Measurements from ENCODE around the gene NFYB.
"Not testable (repeated sequence)": the region's sequence is repeated elsewhere in the genome, so short reads cannot be mapped to it uniquely, and the experiment has no call there.

The NFYB gene

DNA sequence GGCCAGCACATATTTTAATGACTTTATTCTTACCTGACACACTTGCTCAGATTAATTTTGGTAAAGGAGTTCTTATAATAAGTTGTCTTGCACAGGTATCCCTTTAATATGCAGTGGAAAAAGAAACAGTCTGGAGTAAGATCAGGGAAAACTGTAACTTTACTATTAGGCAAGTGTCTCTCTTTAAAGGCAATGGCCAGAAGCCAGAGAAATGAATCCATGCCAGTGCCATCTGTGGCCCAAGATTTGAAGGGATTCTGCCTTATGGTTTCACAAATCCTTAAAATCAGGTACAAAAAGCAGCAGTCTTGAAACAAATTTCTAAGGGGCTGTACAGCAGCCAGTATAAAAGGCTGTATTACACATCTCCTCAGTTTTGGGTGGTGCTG, 22.4 kb downstream of the NFYB start:
- DNase-seq (ENCODE audit: low read depth in 4 of 4, low spot score in 1 of 4) = no peak

DNA sequence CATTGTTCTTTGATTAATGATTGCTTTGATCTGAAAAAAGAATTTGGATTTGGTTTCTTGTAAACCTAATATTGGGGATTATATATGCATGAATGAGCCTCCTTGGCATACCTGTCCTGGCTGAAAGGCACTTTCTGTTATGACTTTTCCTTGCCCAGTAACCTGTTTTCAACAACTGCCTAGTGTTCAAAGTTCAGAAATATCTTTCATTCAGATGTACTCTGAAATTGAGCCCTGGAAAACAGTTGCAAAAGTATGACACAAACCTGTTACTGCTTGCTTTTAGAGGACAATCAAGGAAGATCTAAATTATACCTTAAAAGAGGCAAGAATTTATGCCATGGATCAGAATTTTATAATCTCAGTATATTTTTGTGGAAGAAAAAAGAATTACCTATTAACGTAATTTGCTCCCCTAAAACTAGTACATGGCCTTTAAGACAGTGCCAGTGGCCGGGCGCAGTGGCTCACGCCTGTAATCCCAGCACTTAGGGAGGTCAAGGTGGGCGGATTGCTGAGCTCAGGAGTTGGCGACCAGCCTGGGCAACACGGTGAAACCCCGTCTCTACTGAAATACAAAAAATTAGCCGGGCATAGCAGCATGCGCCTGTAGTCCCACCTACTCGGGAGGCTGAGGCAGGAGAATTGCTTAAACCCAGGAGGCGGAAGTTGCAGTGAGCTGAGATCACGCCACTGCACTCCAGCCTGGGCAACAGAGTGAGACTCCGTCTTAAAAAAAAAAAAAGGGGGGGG, 23.0 kb downstream of the NFYB start:
- DNase-seq (ENCODE audit: low read depth in 4 of 4, low spot score in 1 of 4) = not testable (repeated sequence)

DNA sequence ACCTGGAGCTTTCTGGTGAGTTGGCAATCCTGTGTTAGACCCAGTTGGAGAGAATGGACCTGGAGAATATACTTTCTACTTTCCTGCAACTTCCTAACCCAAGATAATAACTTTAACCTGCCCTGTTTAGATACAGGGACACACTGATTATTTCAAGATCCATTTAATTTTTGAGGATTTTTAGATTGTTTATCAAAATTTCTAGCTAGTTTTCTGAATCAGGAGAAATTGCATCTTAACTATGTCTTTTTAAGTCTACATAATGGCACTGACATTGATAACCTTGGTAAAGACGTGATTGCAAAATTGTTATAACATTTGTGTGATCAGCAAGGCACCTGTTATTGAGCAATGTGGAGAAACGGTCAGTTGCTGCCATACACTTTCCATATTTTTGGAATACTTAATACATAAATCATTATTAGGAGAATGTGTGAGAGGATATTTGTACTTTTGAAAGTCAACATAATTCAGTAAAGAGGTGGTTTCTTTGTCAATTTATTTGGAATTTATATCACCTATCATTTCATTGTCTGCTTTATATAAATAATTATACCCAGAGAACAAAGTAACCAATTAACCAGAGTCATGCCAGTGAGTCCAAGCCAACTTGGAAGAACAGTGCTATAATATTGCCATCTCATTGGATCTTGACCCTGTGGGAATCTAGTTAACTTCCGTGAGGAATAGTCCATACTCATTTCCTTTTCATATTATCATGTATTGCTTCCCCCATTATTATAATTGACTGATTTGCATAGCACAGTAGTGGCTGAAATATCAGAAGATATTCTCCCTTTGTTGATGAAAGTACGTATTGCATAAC, 28.4 kb downstream of the NFYB start:
- no peak for DNase-seq (ENCODE audit: low read depth in 4 of 4, low spot score in 1 of 4)

DNA sequence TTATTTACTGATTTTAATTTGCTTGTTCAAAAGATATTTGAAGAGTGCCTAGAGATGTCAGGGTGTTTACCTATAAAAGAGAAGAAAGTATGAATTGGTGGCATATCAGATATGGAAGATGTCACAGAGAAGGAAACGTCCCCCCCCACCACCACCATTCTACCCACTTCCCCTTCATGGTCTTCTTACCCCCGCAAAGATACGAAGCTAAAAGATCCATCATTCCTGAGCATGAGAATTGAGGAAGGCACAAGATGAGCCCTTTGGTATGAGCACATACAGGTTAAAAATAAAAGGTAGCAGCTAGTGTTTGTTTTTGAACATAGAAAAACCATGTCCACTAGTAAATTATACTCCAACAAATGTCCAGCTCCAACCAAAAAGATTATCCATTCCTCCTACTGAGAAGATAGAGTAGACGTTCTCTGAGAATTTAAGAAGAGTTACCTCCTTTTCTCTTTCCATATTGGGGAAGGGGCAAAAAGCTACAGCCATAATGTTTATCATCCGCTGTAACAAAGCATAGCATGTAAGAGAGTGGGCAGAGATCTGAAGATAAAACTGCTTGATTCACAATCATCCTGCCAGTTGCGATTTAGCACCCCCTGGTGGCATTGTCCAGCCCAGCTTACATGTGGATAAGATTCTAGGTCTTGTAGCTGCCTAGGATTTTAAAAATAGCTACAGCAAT, 29.1 kb downstream of the NFYB start:
- peak; percentile 76 to 83 (median 81) for DNase-seq (ENCODE audit: low read depth in 4 of 4, low spot score in 1 of 4)

DNA sequence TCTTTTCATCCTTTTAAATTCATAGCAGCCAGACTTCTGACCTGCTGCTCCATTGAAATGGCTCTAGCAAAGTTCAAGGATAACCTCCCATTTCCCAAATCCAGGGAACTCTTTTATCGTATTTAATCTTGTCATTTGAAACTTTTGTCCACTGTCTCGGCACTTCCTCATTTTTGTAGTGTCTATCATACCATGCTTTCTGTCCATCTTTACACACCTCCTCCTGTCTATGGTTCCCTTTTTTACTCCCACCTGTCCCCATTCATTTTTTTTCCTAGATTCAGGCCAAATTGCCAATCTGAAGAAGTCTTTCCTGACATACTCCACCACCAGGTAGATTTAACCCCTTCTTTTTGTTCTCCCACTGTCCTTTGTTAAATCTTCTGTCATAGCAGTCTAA, 31.0 kb downstream of the NFYB start:
- no peak for DNase-seq (ENCODE audit: low read depth in 4 of 4, low spot score in 1 of 4)

DNA sequence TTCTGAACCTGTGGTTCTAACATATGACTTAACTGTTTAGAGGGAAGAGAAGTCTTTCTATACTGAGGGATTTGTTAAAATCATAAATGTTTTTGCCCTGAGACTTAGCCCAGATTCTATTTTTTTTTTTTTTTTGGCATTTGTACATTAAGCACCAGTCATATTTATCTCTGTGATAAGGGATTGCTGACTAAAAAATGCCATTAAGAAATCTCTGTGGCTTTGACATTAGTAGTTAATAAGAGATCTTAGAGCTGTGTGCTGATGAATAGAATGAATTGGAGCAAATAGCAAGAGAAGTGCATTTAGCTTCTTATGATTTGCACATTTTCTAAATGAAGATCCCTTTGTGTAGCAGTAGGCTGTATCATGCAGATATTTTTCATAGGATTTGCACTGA, 32.5 kb downstream of the NFYB start:
- DNase-seq (ENCODE audit: low read depth in 4 of 4, low spot score in 1 of 4) = no peak

DNA sequence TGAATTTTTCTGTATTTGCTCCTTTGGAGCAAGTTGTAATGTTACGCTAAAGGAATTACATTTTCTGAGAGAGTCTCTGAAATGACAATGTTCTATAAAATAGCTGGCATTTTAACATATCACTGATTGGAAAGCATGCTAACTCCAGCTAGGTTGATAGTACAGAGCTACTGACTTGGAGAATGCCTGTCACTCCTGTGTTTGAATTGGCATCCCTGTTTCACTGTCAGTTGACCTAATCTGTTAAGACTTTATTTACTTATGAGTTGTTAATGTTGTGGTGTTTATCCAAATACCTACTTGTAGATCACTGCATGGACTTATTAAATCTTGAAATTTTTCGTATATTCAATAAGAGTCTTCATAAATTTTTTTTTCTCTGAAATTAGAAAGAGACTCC, 40.1 kb downstream of the NFYB start:
- no peak for DNase-seq (ENCODE audit: low read depth in 4 of 4, low spot score in 1 of 4)

DNA sequence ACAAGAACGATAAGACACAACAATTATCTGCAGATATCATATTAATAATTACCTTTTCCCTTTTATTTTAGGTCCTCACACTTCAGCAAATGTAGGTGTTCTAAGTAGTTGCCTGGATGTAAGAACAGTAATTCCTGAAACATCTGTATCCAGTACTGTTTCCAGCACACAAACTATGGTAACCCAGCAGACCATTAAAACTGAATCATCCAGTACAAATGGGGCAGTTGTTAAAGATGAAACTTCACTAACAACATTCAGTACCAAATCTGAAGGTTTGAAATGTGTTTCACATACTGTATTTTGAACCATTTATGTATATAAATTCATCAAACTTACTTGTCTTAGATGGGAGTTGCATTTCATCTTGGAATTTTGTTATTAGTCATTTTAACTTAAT, 42.7 kb downstream of the NFYB start:
- DNase-seq (ENCODE audit: low read depth in 4 of 4, low spot score in 1 of 4) = no peak

DNA sequence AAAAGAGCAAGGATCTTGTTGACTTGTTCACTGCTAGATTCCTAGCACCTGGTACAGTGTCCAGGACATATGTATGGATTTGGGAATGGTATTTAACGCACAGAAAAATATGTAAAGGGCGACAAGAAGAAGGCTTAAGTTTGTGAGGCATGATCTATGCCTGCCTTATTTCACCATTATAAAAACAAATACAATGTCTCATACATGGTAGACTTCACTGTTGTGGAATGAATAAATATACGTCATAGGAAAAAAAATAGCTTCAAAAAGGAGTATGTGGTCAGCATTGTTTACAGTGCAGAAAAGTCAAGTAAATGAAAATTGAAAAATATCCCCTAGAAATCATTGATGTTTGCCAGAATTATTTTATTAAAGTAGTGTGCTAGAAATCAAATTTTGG, 43.7 kb downstream of the NFYB start:
- DNase-seq (ENCODE audit: low read depth in 4 of 4, low spot score in 1 of 4) = no peak

DNA sequence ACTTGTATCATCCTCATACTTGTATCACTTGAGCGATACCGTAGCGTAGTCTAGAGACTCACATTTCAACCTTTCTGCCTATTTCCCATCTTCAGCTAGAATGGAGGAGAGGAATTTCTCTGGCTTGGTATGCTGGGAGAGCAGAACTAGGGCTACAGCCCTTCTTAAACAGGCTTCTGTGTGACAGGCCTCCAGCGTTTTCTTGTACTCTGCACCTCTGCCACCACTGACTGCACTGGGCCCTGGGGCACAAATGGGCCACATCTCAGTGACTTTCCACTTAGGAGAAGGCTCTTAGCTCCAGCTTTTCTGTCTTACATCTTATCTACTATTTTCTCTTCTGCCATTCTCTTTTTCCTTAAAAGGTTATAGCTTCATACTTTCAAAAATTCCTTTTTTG, 46.9 kb downstream of the NFYB start:
- DNase-seq (ENCODE audit: low read depth in 4 of 4, low spot score in 1 of 4) = no peak

DNA sequence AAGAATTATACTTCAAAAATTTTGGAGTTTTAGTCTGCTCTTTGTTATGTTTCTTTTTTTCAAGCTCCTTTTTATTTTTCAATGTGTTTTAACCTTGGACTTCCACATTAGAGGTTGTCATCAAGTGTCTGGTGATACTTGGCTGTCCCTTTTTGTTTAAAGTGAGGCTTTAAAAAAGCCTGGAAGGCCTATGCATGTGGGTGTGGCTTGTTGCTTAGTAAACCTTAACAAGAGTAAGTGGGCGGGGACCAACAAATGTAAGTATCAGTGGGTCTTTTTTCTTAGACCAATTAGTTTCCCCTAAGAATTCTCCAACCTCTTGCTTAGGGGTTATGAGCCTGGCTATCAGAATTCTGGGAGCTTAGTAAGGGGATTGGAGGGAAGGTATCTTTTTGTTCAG, 47.3 kb downstream of the NFYB start:
- DNase-seq (ENCODE audit: low read depth in 4 of 4, low spot score in 1 of 4) = no peak

DNA sequence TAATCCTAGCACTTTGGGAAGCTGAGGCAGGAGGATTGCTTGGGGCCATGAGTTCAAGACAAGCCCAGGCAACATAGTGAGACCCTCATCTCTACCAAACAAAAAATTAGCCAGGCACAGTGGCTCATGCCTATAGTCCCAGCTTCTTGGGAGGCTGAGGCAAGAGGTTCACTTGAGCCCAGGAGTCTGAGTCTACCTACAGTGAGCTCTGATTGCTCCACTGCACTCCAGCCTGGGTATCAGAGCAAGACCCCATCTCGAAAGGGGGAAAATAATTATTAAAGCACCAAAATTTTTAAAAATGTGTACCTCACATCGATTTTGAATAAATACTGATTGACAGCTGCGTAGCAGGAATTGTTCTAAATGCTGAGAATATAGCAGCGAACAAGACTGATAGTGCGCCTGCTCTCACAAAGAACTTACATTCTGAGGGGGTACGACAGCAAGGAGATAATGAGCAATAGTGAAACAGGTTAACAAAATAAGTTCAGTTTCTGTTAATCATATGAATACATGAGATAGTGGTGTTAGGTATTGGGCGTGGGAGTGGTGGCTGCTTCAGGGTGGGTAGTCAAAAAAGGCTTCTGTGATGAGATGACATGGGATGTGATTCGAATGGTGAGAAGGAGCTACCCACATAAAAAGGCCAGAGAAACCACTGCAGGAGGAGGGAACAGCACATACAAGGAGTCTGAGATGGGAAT, 54.1 kb downstream of the NFYB start:
- peak in 3 of 4 experiments; percentile 8 to 40 (median 19) for DNase-seq (ENCODE audit: low read depth in 4 of 4, low spot score in 1 of 4)

DNA sequence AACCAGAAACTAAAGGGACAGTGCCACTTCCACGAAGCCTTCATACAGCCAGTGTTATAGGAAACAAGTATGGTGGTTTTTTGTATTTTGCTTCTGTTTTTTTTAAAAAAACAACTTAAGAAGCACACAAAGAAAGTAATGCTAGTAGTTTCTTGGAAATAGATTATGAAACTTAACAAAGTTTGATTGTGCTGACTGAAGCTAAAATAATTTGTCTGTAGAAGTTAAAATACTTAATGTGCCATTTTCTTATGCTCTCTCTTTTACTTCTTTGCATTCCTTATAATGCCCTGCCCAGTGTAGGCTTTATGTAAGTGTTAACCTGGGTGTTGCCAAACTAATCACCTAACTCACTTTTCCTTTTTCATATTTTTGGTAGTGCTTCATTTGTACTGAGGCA, 57.2 kb downstream of the NFYB start:
- no peak for DNase-seq (ENCODE audit: low read depth in 4 of 4, low spot score in 1 of 4)

DNA sequence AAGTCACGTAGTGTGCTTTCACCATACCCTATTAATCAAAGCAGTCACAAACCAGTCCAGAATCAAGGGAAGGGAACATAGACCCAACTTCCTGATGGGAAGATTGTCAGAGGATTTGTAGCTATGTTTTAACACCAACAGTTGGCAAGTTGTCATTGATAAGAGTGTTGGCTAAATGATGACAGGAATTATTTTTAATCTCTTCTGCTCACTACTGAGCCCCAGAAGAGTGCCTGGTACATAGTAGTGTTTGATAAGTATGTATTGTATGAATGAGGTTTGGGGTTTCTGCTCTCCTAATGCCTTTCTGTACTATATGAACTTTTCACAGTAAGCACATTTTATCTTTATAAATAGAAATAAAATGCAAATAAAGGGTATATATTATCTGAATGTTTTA, 59.0 kb downstream of the NFYB start:
- DNase-seq (ENCODE audit: low read depth in 4 of 4, low spot score in 1 of 4) = no peak

DNA sequence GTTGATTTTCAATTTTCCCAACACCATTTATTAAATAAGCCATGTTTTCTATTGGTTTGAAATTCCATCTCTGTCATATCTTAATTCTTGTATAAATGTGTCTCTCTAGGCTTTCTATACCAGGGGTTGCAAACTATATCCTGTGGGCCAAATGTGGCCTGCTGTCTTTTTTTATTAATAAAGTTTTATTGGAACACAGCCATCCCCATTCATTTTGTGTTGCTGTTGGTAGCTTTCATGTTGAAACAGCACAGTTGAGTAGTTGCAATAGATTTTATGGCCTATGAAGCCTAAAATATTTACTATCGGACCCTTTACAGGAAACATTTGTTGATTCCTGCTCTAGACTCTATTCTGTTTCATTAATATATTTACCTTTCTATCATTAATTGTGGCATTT, 64.3 kb downstream of the NFYB start:
- DNase-seq (ENCODE audit: low read depth in 4 of 4, low spot score in 1 of 4) = no peak

DNA sequence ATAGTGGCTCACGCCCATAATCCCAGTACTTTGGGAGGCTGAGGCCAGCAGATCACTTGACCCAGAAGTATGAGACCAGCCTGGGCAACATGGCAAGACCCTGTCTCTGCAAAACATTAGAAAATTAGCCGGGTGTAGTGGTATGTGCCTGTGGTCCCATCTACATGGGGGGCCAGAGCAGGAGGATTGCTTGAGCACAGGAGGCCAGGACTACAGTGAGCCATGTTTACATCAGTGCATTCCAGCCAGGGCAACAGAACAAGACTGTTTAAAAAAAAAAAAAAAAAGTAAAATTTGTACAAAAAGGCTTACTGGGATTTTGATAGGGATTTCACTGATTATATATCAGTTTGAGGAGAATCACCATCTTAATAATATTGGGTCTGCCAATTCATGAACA, 65.9 kb downstream of the NFYB start:
- DNase-seq (ENCODE audit: low read depth in 4 of 4, low spot score in 1 of 4) = no peak
